NCI-H69 (cell line): ENCODE results near the gene PSMD1.
A peak's percentile ranks its signal among the peaks of the same experiment; 100 is the strongest.

ENCODE experiments used
- DNase-seq: peaks from one replicate; lab custom pipeline; 2025; lab: John Stamatoyannopoulos, UW

The PSMD1 gene

DNA sequence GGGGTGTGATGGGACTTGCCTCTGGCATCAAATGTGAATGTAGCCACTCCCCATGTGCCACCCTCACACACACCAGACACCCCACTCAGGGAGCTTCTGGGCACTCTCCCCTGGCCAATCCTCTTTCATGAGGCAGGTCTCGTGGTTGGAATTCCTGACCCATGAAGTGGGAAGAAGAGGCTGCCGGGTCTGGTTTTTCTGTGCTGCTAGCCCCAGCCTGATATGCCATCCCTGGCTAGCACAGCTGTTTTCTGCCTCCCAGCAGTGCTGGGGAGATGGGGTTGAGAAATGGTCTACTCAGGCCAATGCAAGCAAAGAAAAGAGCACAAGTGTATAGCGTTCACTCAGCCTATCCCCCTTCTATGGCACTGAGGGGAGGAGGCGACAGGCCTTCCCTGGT lies 20.5 kb upstream of the PSMD1 start:
- DNase-seq, result no peak

- DNase-seq, result no peak
These were observed 20.0 kb upstream of the PSMD1 start for GRCh38 chr2:231036578-231037106.

DNA sequence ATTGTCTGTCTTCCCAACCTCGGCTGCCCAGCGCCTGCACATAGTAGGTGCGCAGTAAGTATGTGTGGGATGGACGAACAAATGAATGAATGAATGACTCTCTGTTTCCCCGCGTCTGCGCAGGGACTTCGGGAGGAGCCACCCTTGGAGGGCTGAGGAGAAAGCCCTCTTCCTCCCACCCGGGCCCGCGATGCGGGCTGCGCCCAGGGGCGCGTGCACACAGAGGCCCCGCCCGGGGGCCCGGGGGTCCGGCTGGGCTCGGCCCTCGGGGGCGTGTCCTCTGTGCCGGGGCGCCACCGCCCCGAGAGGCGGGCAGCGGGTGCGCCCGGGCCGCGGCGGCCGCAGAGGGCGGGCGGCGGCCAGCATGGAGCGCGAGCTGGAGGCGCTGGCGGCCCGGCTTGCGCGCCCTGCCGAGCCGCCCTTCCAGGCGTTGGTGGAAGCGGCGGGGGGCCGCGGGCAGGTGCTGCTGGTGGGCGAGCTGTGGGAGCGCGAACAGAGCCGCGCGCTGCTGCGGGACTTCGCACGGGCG lies 19.4 kb upstream of the PSMD1 start, which contains the start of gene C2orf72:
Gene C2orf72, plus strand, starts transcription at position 322 of the 529 bp plus-strand sequence. Its CDS starts 43 bp downstream, at position 365.
- peak; percentile 59 for DNase-seq

GRCh38 chr2:231037731-231038482 lies 18.8 kb upstream of the PSMD1 start:
- peak; percentile 36 for DNase-seq

GRCh38 chr2:231038483-231039293 lies 18.0 kb upstream of the PSMD1 start:
- DNase-seq, result no peak

DNA sequence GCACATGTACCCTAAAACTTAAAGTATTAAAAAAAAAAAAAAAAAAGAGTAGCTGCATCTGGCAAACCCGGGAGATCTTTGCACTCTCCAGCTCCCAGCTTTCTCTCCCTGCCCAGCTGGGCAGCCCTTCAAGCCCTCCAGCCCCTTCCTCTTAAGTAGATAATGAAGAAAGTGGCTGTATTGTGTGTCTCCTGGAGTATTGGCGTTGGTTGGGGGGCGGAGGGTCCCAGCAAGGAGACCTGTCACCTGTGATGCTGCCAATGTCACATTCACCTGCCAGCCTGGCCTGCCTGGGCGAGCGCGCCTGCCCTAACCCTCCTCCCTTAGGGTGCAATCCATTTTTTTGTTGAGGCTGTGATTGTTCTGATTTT lies 17.4 kb upstream of the PSMD1 start:
- no peak for DNase-seq

DNA sequence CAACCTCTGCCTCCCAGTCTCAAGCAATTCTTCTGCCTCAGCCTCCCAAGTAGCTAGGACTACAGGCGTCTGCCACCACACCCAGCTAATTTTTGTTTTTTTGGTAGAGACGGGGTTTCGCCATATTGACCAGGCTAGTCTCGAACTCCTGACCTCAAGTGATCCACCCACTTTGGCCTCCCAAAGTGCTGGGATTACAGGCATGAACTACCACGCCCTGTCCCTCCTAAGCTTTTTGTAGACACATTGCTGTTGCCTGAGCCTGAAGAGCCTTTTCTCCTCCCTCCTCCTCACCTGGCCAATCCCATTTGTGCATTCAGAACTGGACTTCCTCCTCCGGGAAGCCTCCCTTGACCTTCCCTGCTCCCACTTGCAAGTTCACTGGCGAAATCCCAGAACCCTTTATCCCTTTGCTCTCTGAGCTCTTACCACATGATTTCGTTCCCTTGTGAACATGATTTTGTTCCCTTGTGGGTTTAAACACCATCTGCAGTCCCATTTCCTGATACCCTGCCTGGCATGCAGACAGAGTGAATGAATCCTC lies 16.8 kb upstream of the PSMD1 start:
- DNase-seq, result no peak

DNA sequence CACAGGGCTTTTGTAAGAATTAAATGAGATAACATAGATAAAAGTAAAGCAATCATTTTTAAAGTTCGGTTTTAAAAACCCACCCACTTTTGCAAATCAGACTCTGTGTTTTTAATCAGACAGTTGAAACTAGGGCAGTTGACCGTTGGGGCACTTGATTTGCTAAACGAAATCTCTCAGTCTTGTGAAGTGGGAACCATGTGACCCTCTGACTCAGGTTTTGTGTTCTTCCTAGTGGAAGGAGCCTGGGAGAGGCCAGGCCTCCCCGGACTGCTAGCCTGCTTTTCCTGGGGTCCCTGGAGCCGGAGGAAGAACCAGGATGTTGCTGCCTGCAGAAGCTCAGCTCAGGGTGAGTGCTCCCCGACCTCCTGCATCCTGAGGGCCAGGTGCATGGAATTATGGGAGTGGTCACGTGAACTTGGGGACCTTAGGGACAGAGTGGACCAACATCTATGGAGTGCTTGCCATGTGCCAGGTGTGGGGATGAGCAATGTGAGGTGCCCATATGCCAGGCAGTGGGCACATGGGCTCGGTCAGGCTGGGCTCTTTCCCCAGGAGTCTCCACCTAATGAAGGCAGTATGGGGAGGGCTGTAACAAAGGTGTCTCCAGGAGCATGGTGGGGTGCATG lies 15.5 kb upstream of the PSMD1 start:
- DNase-seq, result no peak

GRCh38 chr2:231043796-231044195 lies 12.9 kb upstream of the PSMD1 start:
- no peak for DNase-seq

GRCh38 chr2:231046916-231047273 lies 9.8 kb upstream of the PSMD1 start:
- no peak for DNase-seq

DNA sequence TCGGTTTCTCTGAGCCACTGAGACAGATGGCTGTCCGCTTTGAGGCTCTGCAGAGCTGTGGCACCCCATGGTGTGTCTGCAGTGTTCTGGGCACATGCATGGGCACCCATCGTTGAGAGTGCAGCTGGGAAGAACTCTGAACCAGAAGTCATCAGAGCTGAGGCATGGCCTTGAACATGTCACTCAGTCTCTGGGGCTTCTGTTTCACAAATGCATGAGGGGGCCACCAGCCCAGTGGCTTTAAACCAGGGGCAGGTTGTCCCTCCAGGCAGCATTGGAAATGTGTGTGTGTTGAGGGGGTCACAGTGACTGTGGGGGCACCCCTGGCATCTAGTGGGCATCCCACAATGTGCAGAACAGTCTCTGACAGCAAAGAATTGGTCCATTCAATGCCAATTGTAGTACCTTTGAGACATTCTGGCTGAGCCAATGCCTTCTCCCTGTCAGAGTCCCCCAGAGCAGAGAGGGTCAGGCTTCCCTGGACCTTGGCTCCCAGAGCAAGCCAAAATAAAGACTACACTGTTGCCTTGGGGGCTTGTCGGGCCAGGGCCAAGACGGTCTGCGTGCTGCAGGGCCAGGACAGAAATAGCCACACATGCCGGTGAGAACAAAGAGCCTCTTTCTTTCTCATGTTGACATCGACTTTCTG lies 9.3 kb upstream of the PSMD1 start:
- no peak for DNase-seq

GRCh38 chr2:231047923-231048915 lies 8.4 kb upstream of the PSMD1 start:
- DNase-seq, result no peak

- DNase-seq, result no peak
These were observed 7.2 kb upstream of the PSMD1 start for GRCh38 chr2:231049286-231050017.

DNA sequence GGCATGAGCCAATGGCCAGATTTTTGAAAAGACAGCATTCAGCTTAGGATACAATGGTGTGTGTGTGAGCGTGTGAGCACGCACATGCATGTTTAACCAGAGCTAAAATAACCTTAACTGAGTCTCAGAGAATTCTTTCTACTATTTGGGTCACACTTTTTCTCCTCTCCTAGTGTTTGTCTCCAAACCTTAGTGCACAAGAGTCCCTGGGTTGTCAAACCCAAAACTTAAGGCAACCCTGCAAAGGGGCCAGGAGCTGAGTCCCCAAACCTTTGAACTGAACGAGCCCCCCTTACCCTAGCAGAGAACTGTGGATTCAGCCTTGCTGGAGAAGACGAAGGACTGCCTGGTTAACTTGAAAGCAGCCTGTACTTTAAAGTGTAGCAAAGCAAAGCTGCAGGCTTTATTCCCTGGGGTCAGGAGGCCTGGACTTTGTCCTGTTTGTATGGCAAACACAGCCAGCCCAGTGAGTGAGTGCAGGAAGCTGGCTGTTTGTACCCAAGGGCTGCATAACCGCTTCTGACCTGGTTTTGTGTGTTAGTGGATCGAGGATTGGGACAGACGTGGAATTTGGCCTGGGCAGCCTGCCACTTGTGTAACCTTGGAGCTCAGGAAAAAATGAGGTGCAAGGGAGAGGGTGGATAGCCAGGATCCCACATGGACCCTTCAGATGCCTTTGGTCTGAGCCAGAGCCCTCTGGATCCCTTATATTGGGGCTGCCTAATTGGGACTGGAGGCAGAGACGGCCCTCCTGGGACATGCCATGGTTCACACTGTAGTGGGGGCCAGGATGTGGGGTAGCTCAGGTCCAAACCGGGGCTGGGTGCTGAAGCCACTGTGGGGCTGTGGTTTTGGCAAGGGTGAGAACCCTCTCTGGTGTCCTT lies 6.4 kb upstream of the PSMD1 start:
- peak; percentile 25 for DNase-seq

DNA sequence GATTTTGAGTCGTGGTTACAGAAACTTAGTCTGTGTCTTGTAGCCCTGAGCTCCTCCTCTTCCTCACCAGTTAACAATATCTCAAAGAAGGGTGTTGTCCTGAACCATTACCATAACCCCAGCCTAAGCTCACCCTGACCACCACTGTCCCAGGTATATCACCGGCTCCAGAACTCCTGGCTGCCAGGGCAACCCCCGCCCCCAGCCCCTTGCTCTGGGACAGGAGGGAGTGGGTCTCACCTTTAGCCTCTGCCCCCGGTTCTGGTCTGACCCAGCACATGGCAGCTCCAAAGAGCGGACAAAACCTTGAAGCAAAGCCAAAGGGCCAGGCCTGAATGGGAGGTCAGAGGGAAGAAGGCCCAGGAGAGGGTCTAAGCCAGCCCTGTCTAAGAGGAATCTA lies 5.6 kb upstream of the PSMD1 start:
- no peak for DNase-seq

- peak; percentile 86 for DNase-seq
These were observed 3.9 kb upstream of the PSMD1 start for GRCh38 chr2:231052494-231053451.

DNA sequence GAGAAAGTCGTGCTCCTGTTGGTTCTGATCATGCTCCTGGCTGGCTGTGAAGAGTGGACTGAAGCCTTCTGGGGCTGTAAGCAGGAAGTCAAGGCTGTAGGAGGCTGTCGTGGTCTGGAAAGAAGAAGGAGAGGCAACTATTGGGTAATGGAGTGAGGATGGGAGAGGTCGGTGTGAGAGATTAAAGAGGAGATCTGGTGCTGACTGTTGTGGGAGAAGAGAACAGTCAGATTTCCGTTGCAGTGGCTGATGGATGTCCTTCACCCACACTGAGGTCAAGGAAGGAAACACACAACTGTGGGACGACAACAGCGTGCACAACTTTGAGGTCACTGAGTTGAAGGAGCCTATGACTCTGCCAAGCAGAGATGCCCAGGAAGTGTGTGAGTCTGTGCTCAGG lies 2.8 kb upstream of the PSMD1 start:
- DNase-seq, result no peak
